HEK293 (cell line): ENCODE measurements around the gene SLC30A10.

Experiments used
- CTCF ChIA-PET: fragments of 350-600 bp; formaldehyde crosslinking; extraction: SDS; loops from one replicate; lab custom pipeline; 2021; ENCODE audit warnings: antibody characterized with exemption; lab: Yijun Ruan, JAX
- POLR2A ChIA-PET: fragments of 300-600 bp; formaldehyde crosslinking; extraction: SDS; loops from one replicate; lab custom pipeline; 2020; ENCODE audit warnings: antibody characterized with exemption, inconsistent platforms; lab: Yijun Ruan, JAX
- H3K27ac ChIP-seq: fragments of 200-500 bp; sonication (Bioruptor generic); 2 replicates; pipeline ENCODE4 v1.5.1; 2014; ENCODE audit warnings: low read depth, low read length, control low read depth, inconsistent platforms; ENCODE audit errors: extremely low read depth
- H3K36me3 ChIP-seq, 2 experiments: fragments of 200-500 bp in 1 of 2; sonication (Bioruptor generic) in 1 of 2; 1 replicate in 1 of 2; 2 replicates in 1 of 2; pipeline ENCODE4 v1.5.1; 2014 to 2017; ENCODE audit warnings: inconsistent platforms in 2 of 2, low read length in 2 of 2; ENCODE audit not compliant: control insufficient read depth in 2 of 2, insufficient read depth in 1 of 2
- H3K4me1 ChIP-seq: fragments of 200-500 bp; sonication (Bioruptor generic); 2 replicates; pipeline ENCODE4 v1.5.1; 2014; ENCODE audit warnings: mild to moderate bottlenecking, low read length, inconsistent platforms; ENCODE audit not compliant: control insufficient read depth, insufficient read depth
- H3K4me3 ChIP-seq: 2 replicates; pipeline ENCODE4 v1.5.1; 2011; ENCODE audit warnings: low read depth, mild to moderate bottlenecking, control low read depth, low read length, moderate library complexity
- H3K9me3 ChIP-seq: fragments of 200-500 bp; sonication (Bioruptor generic); 2 replicates; pipeline ENCODE4 v1.5.1; 2014; ENCODE audit warnings: low read depth, low read length, inconsistent platforms; ENCODE audit not compliant: control insufficient read depth, insufficient read depth
- GLI2 ChIP-seq: fragments of 450-650 bp; formaldehyde crosslinking; IDR thresholded peaks from 2 replicates; pipeline ENCODE4; 2017; ENCODE audit warnings: missing biosample characterization, missing genetic modification characterization, low read depth, borderline replicate concordance
- HIC1 ChIP-seq: fragments of 450-650 bp; formaldehyde crosslinking; IDR thresholded peaks from 2 replicates; pipeline ENCODE4 v1.5.1; 2016; ENCODE audit warnings: missing biosample characterization, missing genetic modification characterization
- HOXC10 ChIP-seq: sonication (generic); formaldehyde crosslinking; IDR thresholded peaks from 2 replicates; pipeline ENCODE4 v1.8.1; 2023; ENCODE audit warnings: mild to moderate bottlenecking, missing genetic modification reagents
- OVOL3 ChIP-seq: fragments of 450-650 bp; formaldehyde crosslinking; IDR thresholded peaks from 2 replicates; pipeline ENCODE4 v1.5.1; 2016; ENCODE audit warnings: missing biosample characterization, missing genetic modification characterization
- ZNF184 ChIP-seq: fragments of 450-650 bp; IDR thresholded peaks from 2 replicates; pipeline ENCODE4 v1.5.1; 2018; ENCODE audit warnings: missing biosample characterization, mild to moderate bottlenecking, missing genetic modification characterization
- ZNF23 ChIP-seq: fragments of 450-650 bp; formaldehyde crosslinking; IDR thresholded peaks from 2 replicates; pipeline ENCODE4 v1.5.1; 2016; ENCODE audit warnings: missing biosample characterization, missing genetic modification characterization, borderline replicate concordance
- ZNF311 ChIP-seq: fragments of 450-650 bp; formaldehyde crosslinking; IDR thresholded peaks from 2 replicates; pipeline ENCODE4 v1.5.1; 2017; ENCODE audit warnings: missing biosample characterization, missing genetic modification characterization, borderline replicate concordance
- ZNF324 ChIP-seq: fragments of 450-650 bp; formaldehyde crosslinking; IDR thresholded peaks from 2 replicates; pipeline ENCODE4 v1.5.1; 2016; ENCODE audit warnings: missing biosample characterization, missing genetic modification characterization
- ZNF514 ChIP-seq: fragments of 450-650 bp; formaldehyde crosslinking; IDR thresholded peaks from 2 replicates; pipeline ENCODE4 v1.5.1; 2016; ENCODE audit warnings: missing biosample characterization, missing genetic modification characterization
- ZNF629 ChIP-seq: fragments of 450-650 bp; formaldehyde crosslinking; IDR thresholded peaks from 2 replicates; pipeline ENCODE4 v1.5.1; 2017; ENCODE audit warnings: missing biosample characterization, missing genetic modification characterization
- ZNF664 ChIP-seq: fragments of 450-650 bp; formaldehyde crosslinking; IDR thresholded peaks from 2 replicates; pipeline ENCODE4 v1.5.1; 2016; ENCODE audit warnings: missing biosample characterization, missing genetic modification characterization
- TF ChIP-seq, protein P1 (sequence below): fragments of 450-650 bp; formaldehyde crosslinking; IDR thresholded peaks from 2 replicates; pipeline ENCODE4 v1.5.1; 2016; ENCODE audit warnings: missing biosample characterization, missing genetic modification characterization
- TF ChIP-seq, protein P2 (sequence below): fragments of 450-650 bp; formaldehyde crosslinking; IDR thresholded peaks from 2 replicates; pipeline ENCODE4 v1.5.1; 2016; ENCODE audit warnings: missing biosample characterization, missing genetic modification characterization, low read depth

Gene SLC30A10

GRCh38 chr1:219926363-219926998 lies 1.9 kb downstream of the SLC30A10 start (continued):
- TF ChIP-seq, protein P1, sequence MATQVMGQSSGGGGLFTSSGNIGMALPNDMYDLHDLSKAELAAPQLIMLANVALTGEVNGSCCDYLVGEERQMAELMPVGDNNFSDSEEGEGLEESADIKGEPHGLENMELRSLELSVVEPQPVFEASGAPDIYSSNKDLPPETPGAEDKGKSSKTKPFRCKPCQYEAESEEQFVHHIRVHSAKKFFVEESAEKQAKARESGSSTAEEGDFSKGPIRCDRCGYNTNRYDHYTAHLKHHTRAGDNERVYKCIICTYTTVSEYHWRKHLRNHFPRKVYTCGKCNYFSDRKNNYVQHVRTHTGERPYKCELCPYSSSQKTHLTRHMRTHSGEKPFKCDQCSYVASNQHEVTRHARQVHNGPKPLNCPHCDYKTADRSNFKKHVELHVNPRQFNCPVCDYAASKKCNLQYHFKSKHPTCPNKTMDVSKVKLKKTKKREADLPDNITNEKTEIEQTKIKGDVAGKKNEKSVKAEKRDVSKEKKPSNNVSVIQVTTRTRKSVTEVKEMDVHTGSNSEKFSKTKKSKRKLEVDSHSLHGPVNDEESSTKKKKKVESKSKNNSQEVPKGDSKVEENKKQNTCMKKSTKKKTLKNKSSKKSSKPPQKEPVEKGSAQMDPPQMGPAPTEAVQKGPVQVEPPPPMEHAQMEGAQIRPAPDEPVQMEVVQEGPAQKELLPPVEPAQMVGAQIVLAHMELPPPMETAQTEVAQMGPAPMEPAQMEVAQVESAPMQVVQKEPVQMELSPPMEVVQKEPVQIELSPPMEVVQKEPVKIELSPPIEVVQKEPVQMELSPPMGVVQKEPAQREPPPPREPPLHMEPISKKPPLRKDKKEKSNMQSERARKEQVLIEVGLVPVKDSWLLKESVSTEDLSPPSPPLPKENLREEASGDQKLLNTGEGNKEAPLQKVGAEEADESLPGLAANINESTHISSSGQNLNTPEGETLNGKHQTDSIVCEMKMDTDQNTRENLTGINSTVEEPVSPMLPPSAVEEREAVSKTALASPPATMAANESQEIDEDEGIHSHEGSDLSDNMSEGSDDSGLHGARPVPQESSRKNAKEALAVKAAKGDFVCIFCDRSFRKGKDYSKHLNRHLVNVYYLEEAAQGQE (tag by site-specific recombination) = peak; percentile 68
- TF ChIP-seq HOXC10 (CRISPR knock-in tag) (no peak), ZNF23 (tag by site-specific recombination) (no peak)

DNA sequence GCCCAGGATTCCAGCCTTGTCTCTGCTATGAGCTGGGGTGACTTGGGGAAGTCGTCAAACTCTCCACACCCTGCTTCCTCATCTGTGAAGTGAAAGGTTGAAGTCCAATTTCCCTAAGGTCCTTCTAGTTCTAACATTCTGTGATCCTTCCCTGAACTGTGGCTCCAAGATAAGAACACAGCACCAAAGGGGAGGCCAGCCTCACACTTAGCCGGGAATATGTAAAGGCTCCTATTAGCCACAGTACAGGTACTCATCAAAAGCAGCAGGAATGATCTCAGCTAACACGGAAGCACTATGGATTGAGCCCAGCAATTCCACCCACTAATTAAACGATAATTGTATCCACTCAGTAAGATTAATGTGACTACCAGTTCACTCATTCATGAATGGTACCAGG lies 4.0 kb downstream of the SLC30A10 start:
- ChIA-PET POLR2A (no interaction called here), CTCF (interaction anchor here (1.5 kb wide), 1 partner anchor 809 kb away, joined by 4 read pairs; no protein-coding TSS in a partner anchor)
- H3K36me3 ChIP-seq = no peaks in the 10 kb centered on the region
- TF ChIP-seq ZNF514 (no peak), GLI2 (tag by site-specific recombination) (no peak), ZNF664 (tag by site-specific recombination) (0 out of 2 replicates have a peak, but pooled peaks have one; percentile 48), OVOL3 (no peak)
- TF ChIP-seq, protein P2, sequence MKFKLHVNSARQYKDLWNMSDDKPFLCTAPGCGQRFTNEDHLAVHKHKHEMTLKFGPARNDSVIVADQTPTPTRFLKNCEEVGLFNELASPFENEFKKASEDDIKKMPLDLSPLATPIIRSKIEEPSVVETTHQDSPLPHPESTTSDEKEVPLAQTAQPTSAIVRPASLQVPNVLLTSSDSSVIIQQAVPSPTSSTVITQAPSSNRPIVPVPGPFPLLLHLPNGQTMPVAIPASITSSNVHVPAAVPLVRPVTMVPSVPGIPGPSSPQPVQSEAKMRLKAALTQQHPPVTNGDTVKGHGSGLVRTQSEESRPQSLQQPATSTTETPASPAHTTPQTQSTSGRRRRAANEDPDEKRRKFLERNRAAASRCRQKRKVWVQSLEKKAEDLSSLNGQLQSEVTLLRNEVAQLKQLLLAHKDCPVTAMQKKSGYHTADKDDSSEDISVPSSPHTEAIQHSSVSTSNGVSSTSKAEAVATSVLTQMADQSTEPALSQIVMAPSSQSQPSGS = no peak
- H3K9me3 ChIP-seq = no peaks in the 10 kb centered on the region
- H3K27ac ChIP-seq = no peak overlapping the region
- H3K4me3 ChIP-seq = no peak overlapping the region
- no peaks in the 10 kb centered on the region for H3K4me1 ChIP-seq

GRCh38 chr1:219917851-219918466 lies 10.4 kb downstream of the SLC30A10 start:
- Histone ChIP-seq H3K36me3 (peaks cover 0 to 7% of the 10 kb centered on the region in 2 experiments; a peak in 1 of 3 replicates), H3K9me3 (no peaks in the 10 kb centered on the region), H3K4me1 (no peaks in the 10 kb centered on the region), H3K27ac (no peak overlapping the region), H3K4me3 (no peak overlapping the region)
- peak; percentile 39; the same call in 1 of the 2 replicates for TF ChIP-seq HIC1 (tag by site-specific recombination)
- peak; percentile 57; the same call in 1 of the 2 replicates for TF ChIP-seq ZNF184
- TF ChIP-seq ZNF324 (tag by site-specific recombination) = no peak
- TF ChIP-seq ZNF311 (tag by site-specific recombination) = no peak
- TF ChIP-seq ZNF629 (tag by site-specific recombination) = peak; percentile 32; the same call in 1 of the 2 replicates
- ChIA-PET CTCF (interaction anchor here (0.7 kb wide), 1 partner anchor 56 kb away, joined by 3 read pairs; no protein-coding TSS in a partner anchor), POLR2A (interaction anchor here (0.5 kb wide), 1 partner anchor 14 kb away, joined by 4 read pairs; no protein-coding TSS in a partner anchor)
